Esophagus muscularis mucosa (tissue), 4 donors: Measurements from ENCODE around the gene DXO. TPM values are rescaled to one million over a fixed set of nuclear protein-coding genes. Genes with fewer than 3 reads are reported as not detected.
A peak's percentile ranks its signal among the peaks of the same experiment; 100 is the strongest.

Experiments used
- DNase-seq: peaks from one replicate; pipeline ENCODE4 v3.0.0-alpha.2; 2017; ENCODE audit errors: extremely low spot score
- H3K27ac ChIP-seq, 4 donors: fragments of 200-600 bp; sonication (generic); replicated peaks in 1 of 4; 1 replicate in 3 of 4; 2 replicates in 1 of 4; pipeline ENCODE4 v1.5.1; 2016 to 2019; ENCODE audit warnings: mild to moderate bottlenecking in 1 of 4
- H3K27me3 ChIP-seq, 4 donors: fragments of 200-600 bp; sonication (generic); one replicate each; pipeline versions ENCODE4 v1.5.1 to v1.6.0; 2016 to 2019
- H3K36me3 ChIP-seq, 4 donors: fragments of 200-600 bp; sonication (generic); one replicate each; pipeline ENCODE4 v1.5.1; 2016 to 2019
- H3K4me1 ChIP-seq, 4 donors: fragments of 200-600 bp; sonication (generic); one replicate each; pipeline ENCODE4 v1.5.1; 2016 to 2019
- H3K4me3 ChIP-seq, 4 donors: fragments of 200-600 bp; sonication (generic); 1 replicate in 2 of 4; 2 replicates in 2 of 4; pipeline ENCODE4 v1.5.1; 2016 to 2019; ENCODE audit warnings: mild to moderate bottlenecking in 4 of 4, moderate library complexity in 1 of 4
- H3K9me3 ChIP-seq, 4 donors: fragments of 200-600 bp; sonication (generic); 1 replicate in 3 of 4; 2 replicates in 1 of 4; pipeline ENCODE4 v1.5.1; 2016 to 2019
- CTCF ChIP-seq, 3 experiments: fragments of 200-600 bp in 2 of 3; fragments of 450-650 bp in 1 of 3; sonication (generic) in 2 of 3; IDR thresholded peaks; one replicate each; pipeline ENCODE4 v1.5.1; 2017 to 2019; ENCODE audit warnings: antibody characterized with exemption in 3 of 3, mild to moderate bottlenecking in 2 of 3, moderate library complexity in 1 of 3
- EP300 ChIP-seq: sonication (generic); formaldehyde crosslinking; IDR thresholded peaks from one replicate; pipeline ENCODE4 v1.6.1; 2017; ENCODE audit warnings: antibody characterized with exemption
- POLR2A ChIP-seq: fragments of 450-650 bp; IDR thresholded peaks from one replicate; pipeline ENCODE4 v1.6.1; 2017; ENCODE audit warnings: antibody characterized with exemption, moderate library complexity, mild to moderate bottlenecking, low read depth
- POLR2AphosphoS5 ChIP-seq, 2 donors: sonication (generic); formaldehyde crosslinking; IDR thresholded peaks; one replicate each; pipeline ENCODE4 v1.6.1; 2017; ENCODE audit warnings: antibody characterized with exemption in 2 of 2
- WGBS: methylation state at CpG from one replicate; pipeline ENCODE4 v1.1.5; 2018; 5-methylcytosine and 5-hydroxymethylcytosine counted together
- intact Hi-C: fragments of 100-400 bp; cut with DNase I; formaldehyde crosslinking; loops from one replicate; pipeline ENCODE4 v1.15.1; 2023
- total RNA-seq, 4 donors: library from RNA; depleted of rRNA; stranded (reverse); fragments of >200 nt; gene quantifications; one replicate each; pipeline versions ENCODE4 v1.1.0 to v1.2.1, GENCODE V29; 2016

DXO gene
- total RNA-seq, 4 donors from 2014 or later: 12.9 to 18.4 (median 15.9) TPM

- DNase-seq: no peak
- Histone ChIP-seq H3K4me3 (no peak overlapping the region), H3K27me3 (no peaks in the 10 kb centered on the region), H3K9me3 (no peaks in the 10 kb centered on the region), H3K4me1 (peaks cover 0 to 14% (median 11%) of the 10 kb centered on the region in 4 donors), H3K36me3 (peaks cover 40 to 71% (median 60%) of the 10 kb centered on the region in 4 donors), H3K27ac (peak overlapping the region; percentile 18 to 60 (median 36))
- 40% methylated on average over 5 of the region's 5 CpGs for WGBS
- TF ChIP-seq POLR2A: no peak
- peak; percentile 66 to 77 (median 71) for TF ChIP-seq CTCF (IDR thresholded peaks at IDR 0.05)
- TF ChIP-seq EP300: no peak
- TF ChIP-seq POLR2AphosphoS5 (IDR thresholded peaks at IDR 0.05): peak in 1 of 2 donors; percentile 46
- intact Hi-C loops: loop anchor here (5.0 kb wide), 1 partner anchor 55 kb away; the partner anchor contains the start of gene EHMT2
Observed at GRCh38 chr6:31952140-31952805, 19.7 kb downstream of the DXO start.

GRCh38 chr6:31949926-31950548, 21.9 kb downstream of the DXO start:
- DNase-seq: no peak
- intact Hi-C loops: loop anchor here (5.0 kb wide), 1 partner anchor 53 kb away; the partner anchor contains the start of gene EHMT2
- Histone ChIP-seq H3K9me3 (no peaks in the 10 kb centered on the region), H3K27me3 (no peaks in the 10 kb centered on the region), H3K4me3 (no peak overlapping the region), H3K27ac (peak overlapping the region in 1 of 4 donors; percentile 33), H3K4me1 (peaks cover 0 to 29% (median 28%) of the 10 kb centered on the region in 4 donors), H3K36me3 (peaks cover 21 to 49% (median 40%) of the 10 kb centered on the region in 4 donors)
- TF ChIP-seq CTCF (IDR thresholded peaks at IDR 0.05): no peak
- no peak for TF ChIP-seq POLR2A
- TF ChIP-seq EP300: no peak
- no peak for TF ChIP-seq POLR2AphosphoS5 (IDR thresholded peaks at IDR 0.05)
- WGBS: 88% methylated on average over 7 of the region's 7 CpGs

GRCh38 chr6:31948753-31949413, 23.1 kb downstream of the DXO start:
- H3K9me3 ChIP-seq: no peaks in the 10 kb centered on the region
- peaks cover 10 to 38% (median 29%) of the 10 kb centered on the region in 4 donors for H3K36me3 ChIP-seq
- intact Hi-C loops: no loop called here
- H3K4me3 ChIP-seq: no peak overlapping the region
- H3K27me3 ChIP-seq: no peaks in the 10 kb centered on the region
- H3K27ac ChIP-seq: peak overlapping the region in 1 of 4 donors; percentile 31
- TF ChIP-seq EP300 (no peak), CTCF (IDR thresholded peaks at IDR 0.05) (no peak), POLR2AphosphoS5 (IDR thresholded peaks at IDR 0.05) (no peak), POLR2A (no peak)
- 79% methylated on average over 3 of the region's 6 CpGs for WGBS
- no peak for DNase-seq
- peaks cover 0 to 35% (median 33%) of the 10 kb centered on the region in 4 donors for H3K4me1 ChIP-seq

GRCh38 chr6:31948306-31948705, 23.6 kb downstream of the DXO start:
- H3K9me3 ChIP-seq: no peaks in the 10 kb centered on the region
- DNase-seq: no peak
- no peak for TF ChIP-seq EP300
- no peak for TF ChIP-seq POLR2A
- TF ChIP-seq CTCF (IDR thresholded peaks at IDR 0.05): no peak
- no peak for TF ChIP-seq POLR2AphosphoS5 (IDR thresholded peaks at IDR 0.05)
- H3K27me3 ChIP-seq: no peaks in the 10 kb centered on the region
- H3K27ac ChIP-seq: no peak overlapping the region
- intact Hi-C loops: no loop called here
- H3K4me3 ChIP-seq: no peak overlapping the region
- H3K36me3 ChIP-seq: peaks cover 4 to 32% (median 23%) of the 10 kb centered on the region in 4 donors
- WGBS: 78% methylated on average over 5 of the region's 5 CpGs
- peaks cover 0 to 35% (median 33%) of the 10 kb centered on the region in 4 donors for H3K4me1 ChIP-seq
